ENCODE data around the gene ZNF445. TPM values are rescaled to one million over a fixed set of nuclear protein-coding genes. Genes with fewer than 3 reads are reported as not detected.
A peak's percentile ranks its signal among the peaks of the same experiment; 100 is the strongest.

ZNF445 gene
- total and polyA plus RNA-seq, 10 donors = 1.2 to 29.0 (median 16.9) TPM

GRCh38 chr3:44430466-44430865 lies 47.0 kb downstream of the ZNF445 start:
- no peak for DNase-seq
- WGBS, 5 donors = 80 to 92% (median 89%) methylated on average over 4 of the region's 4 CpGs
- intact Hi-C loops (cut with DNase I; ENCODE audit: low total_unique reads) = no loop called here

GRCh38 chr3:44429459-44429858 lies 48.0 kb downstream of the ZNF445 start:
- TF ChIP-seq POLR2A (IDR thresholded peaks at IDR 0.05) = no peak
- no peak for TF ChIP-seq CTCF (IDR thresholded peaks at IDR 0.05 in 8 of 11, conservative IDR thresholded peaks at IDR 0.05 in 3 of 11)
- TF ChIP-seq POLR2AphosphoS5 (IDR thresholded peaks at IDR 0.05) = no peak
- H3K9me3 ChIP-seq = no peaks in the 10 kb centered on the region
- DNase-seq = no peak
- H3K27me3 ChIP-seq (replicated peaks in 1 of 7) = no peaks in the 10 kb centered on the region
- H3K4me1 ChIP-seq = no peaks in the 10 kb centered on the region
- intact Hi-C loops (cut with DNase I; ENCODE audit: low total_unique reads) = no loop called here
- WGBS, 5 donors = 91 to 96% (median 95%) methylated on average over 6 of the region's 6 CpGs
- peaks cover 0 to 15% (median 0%) of the 10 kb centered on the region in 6 donors for H3K36me3 ChIP-seq
- no peak overlapping the region for H3K4me3 ChIP-seq
- no peak overlapping the region for H3K27ac ChIP-seq

More at GRCh38 chr3:44430466-44430865, 47.0 kb downstream of the ZNF445 start:
- H3K27ac ChIP-seq = no peak overlapping the region
- H3K4me3 ChIP-seq = no peak overlapping the region
- peaks cover 0 to 22% (median 0%) of the 10 kb centered on the region in 6 donors for H3K36me3 ChIP-seq
- H3K4me1 ChIP-seq = no peaks in the 10 kb centered on the region
- TF ChIP-seq CTCF (IDR thresholded peaks at IDR 0.05 in 8 of 11, conservative IDR thresholded peaks at IDR 0.05 in 3 of 11) (no peak), POLR2AphosphoS5 (IDR thresholded peaks at IDR 0.05) (no peak), POLR2A (IDR thresholded peaks at IDR 0.05) (no peak)
- H3K27me3 ChIP-seq (replicated peaks in 1 of 7) = no peaks in the 10 kb centered on the region
- no peaks in the 10 kb centered on the region for H3K9me3 ChIP-seq

- H3K36me3 ChIP-seq = peaks cover 0 to 14% (median 0%) of the 10 kb centered on the region in 6 donors
- no peaks in the 10 kb centered on the region for H3K27me3 ChIP-seq (replicated peaks in 1 of 7)
- no peaks in the 10 kb centered on the region for H3K4me1 ChIP-seq
- H3K9me3 ChIP-seq = no peaks in the 10 kb centered on the region
- H3K27ac ChIP-seq = no peak overlapping the region
- no peak for TF ChIP-seq POLR2A (IDR thresholded peaks at IDR 0.05)
- peak in 1 of 3 donors; percentile 28 for TF ChIP-seq POLR2AphosphoS5 (IDR thresholded peaks at IDR 0.05)
- TF ChIP-seq CTCF (IDR thresholded peaks at IDR 0.05 in 8 of 11, conservative IDR thresholded peaks at IDR 0.05 in 3 of 11) = no peak
- no peak overlapping the region for H3K4me3 ChIP-seq
- intact Hi-C loops (cut with DNase I; ENCODE audit: low total_unique reads) = no loop called here
- WGBS, 5 donors = 78 to 86% (median 83%) methylated on average over 7 of the region's 7 CpGs
- DNase-seq = no peak
Observed at GRCh38 chr3:44428910-44429309, 48.6 kb downstream of the ZNF445 start.

- Histone ChIP-seq H3K4me3 (no peak overlapping the region), H3K27ac (no peak overlapping the region), H3K36me3 (peaks cover 0 to 8% (median 0%) of the 10 kb centered on the region in 6 donors), H3K27me3 (replicated peaks in 1 of 7) (no peaks in the 10 kb centered on the region), H3K4me1 (no peaks in the 10 kb centered on the region), H3K9me3 (no peaks in the 10 kb centered on the region)
- DNase-seq = no peak
- no peak for TF ChIP-seq POLR2A (IDR thresholded peaks at IDR 0.05)
- no peak for TF ChIP-seq CTCF (IDR thresholded peaks at IDR 0.05 in 8 of 11, conservative IDR thresholded peaks at IDR 0.05 in 3 of 11)
- no peak for TF ChIP-seq POLR2AphosphoS5 (IDR thresholded peaks at IDR 0.05)
- WGBS, 5 donors = 78 to 89% (median 86%) methylated on average over 3 of the region's 3 CpGs
- intact Hi-C loops (cut with DNase I; ENCODE audit: low total_unique reads) = no loop called here
Observed at GRCh38 chr3:44427683-44428082, 49.8 kb downstream of the ZNF445 start.
